OCI-LY7 (cell line): ENCODE measurements around the gene SIM1. TPM values are rescaled to one million over a fixed set of nuclear protein-coding genes. Genes with fewer than 3 reads are reported as not detected.

Source experiments
- BruUV-seq: library from RNA; stranded (reverse); fragments of 400-500 nt; replicated peaks from 2 replicates; lab custom pipeline; 2021; lab: Mats Ljungman, UMichigan
- CTCF ChIA-PET: fragments of 300-600 bp; sonication (Branson Sonifier 250); formaldehyde crosslinking; loops from one replicate; lab custom pipeline; 2022; ENCODE audit warnings: antibody characterized with exemption; ENCODE audit not compliant: unreplicated experiment; lab: Charles Lee
- POLR2A ChIA-PET: fragments of 300-600 bp; sonication (Branson Sonifier 250); formaldehyde crosslinking; loops from one replicate; lab custom pipeline; 2022; ENCODE audit warnings: antibody characterized with exemption; lab: Charles Lee
- DNase-seq: peaks from one replicate; pipeline ENCODE4 v3.0.0-alpha.2; 2015; ENCODE audit warnings: low spot score
- H2AFZ ChIP-seq: fragments of 200-600 bp; sonication (generic), shearing (Covaris generic); 2 replicates; pipeline ENCODE4 v1.6.1; 2014; ENCODE audit warnings: mild to moderate bottlenecking, antibody characterized with exemption, low read length, moderate library complexity
- H3K27ac ChIP-seq: fragments of 200-600 bp; sonication (generic); 2 replicates; pipeline ENCODE4 v1.5.1; 2014; ENCODE audit warnings: mixed run types, low read depth, mild to moderate bottlenecking, moderate library complexity, low read length, inconsistent platforms; ENCODE audit not compliant: poor library complexity, severe bottlenecking
- H3K36me3 ChIP-seq: fragments of 200-600 bp; sonication (generic); 2 replicates; pipeline ENCODE4 v1.6.1; 2014; ENCODE audit warnings: mild to moderate bottlenecking, antibody characterized with exemption, low read length, moderate library complexity, mixed read lengths; ENCODE audit not compliant: insufficient read depth
- H3K4me1 ChIP-seq: fragments of 200-600 bp; sonication (generic); 2 replicates; pipeline ENCODE4 v1.5.1; 2014; ENCODE audit warnings: mild to moderate bottlenecking, low read length; ENCODE audit not compliant: insufficient read depth, poor library complexity, severe bottlenecking
- H3K4me2 ChIP-seq: fragments of 200-600 bp; sonication (generic); 2 replicates; pipeline ENCODE4 v1.6.1; 2014; ENCODE audit warnings: mild to moderate bottlenecking, low read length
- H3K4me3 ChIP-seq: fragments of 200-600 bp; sonication (generic); 2 replicates; pipeline ENCODE4 v1.5.1; 2014; ENCODE audit warnings: mild to moderate bottlenecking, low read depth, low read length; ENCODE audit not compliant: poor library complexity, severe bottlenecking
- H3K79me2 ChIP-seq: fragments of 200-600 bp; sonication (generic); 2 replicates; pipeline ENCODE4 v1.6.1; 2016; ENCODE audit warnings: low read depth, mild to moderate bottlenecking, low read length, moderate library complexity, mixed read lengths; ENCODE audit not compliant: insufficient read depth
- H3K9me2 ChIP-seq: fragments of 200-600 bp; sonication (generic); 2 replicates; pipeline ENCODE4 v1.6.1; 2016; ENCODE audit warnings: mild to moderate bottlenecking, low read length, mixed read lengths; ENCODE audit not compliant: insufficient read depth
- H3K9me3 ChIP-seq: fragments of 200-600 bp; sonication (generic); 2 replicates; pipeline ENCODE4 v1.6.1; 2014; ENCODE audit warnings: mild to moderate bottlenecking, mixed run types, low read length, mixed read lengths
- H4K20me1 ChIP-seq: fragments of 200-600 bp; sonication (generic); 2 replicates; pipeline ENCODE4 v1.6.1; 2014; ENCODE audit warnings: mild to moderate bottlenecking, antibody characterized with exemption, low read length, moderate library complexity, mixed read lengths; ENCODE audit not compliant: insufficient read depth
- EZH2phosphoT487 ChIP-seq: fragments of 200-600 bp; sonication (generic); IDR thresholded peaks from 2 replicates; pipeline ENCODE4 v1.6.1; 2018; ENCODE audit warnings: low read depth, borderline replicate concordance, mild to moderate bottlenecking, mixed run types, antibody characterized with exemption, low read length, moderate library complexity, mixed read lengths
- intact Hi-C: fragments of 100-400 bp; cut with micrococcal nuclease; formaldehyde crosslinking; loops from one replicate; pipeline ENCODE4 v1.10.0; 2022; ENCODE audit not compliant: unreplicated experiment
- total RNA-seq, 2 experiments: library from RNA; depleted of rRNA in 1 of 2; stranded (reverse); fragments of >200 nt in 1 of 2; shearing (Covaris generic) in 1 of 2; gene quantifications; 2 replicates each; pipeline ENCODE4 v1.2.3, GENCODE V29; 2014 to 2022
- TF ChIP-seq, protein P1 (sequence below): fragments of 200-600 bp; sonication (generic); conservative IDR thresholded peaks from 2 replicates; pipeline ENCODE4 v1.5.1; 2014; ENCODE audit warnings: mild to moderate bottlenecking, antibody characterized with exemption, low read length, moderate library complexity, mixed read lengths

The SIM1 gene
- total RNA-seq, 2 experiments from 2014 or later, result not detected

DNA sequence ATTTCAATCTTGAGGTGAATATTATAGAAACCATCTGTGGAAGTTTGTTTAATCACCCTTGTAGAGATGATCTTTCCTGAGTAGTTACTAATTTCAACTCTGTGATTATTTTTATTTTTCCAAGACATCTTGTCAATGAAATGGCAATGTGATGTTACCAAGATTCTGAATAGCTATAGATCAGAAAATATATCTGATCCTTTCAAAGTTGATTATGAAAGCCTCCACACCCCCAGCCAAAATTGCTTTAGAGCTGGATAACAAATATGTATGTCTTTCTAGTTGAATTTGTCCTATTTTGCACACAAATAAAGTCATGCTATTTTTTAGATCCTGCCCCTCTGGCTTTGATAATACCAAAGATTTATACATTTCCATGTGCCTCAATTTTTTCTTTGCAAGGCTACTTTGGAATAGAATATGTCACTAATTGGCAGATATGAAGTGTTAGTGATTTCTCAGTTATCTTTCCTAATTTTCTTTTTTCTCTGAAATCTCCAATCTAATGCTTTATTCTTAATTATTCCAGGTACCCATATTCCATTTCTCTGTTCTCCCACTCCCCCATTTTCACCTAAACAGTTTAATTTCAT is 5.0 kb downstream of the SIM1 start:
- intact Hi-C loops, result no loop called here
- no TSS peak for BruUV-seq
- DNase-seq, result no peak
- no peak for TF ChIP-seq EZH2phosphoT487
- TF ChIP-seq, protein P1, sequence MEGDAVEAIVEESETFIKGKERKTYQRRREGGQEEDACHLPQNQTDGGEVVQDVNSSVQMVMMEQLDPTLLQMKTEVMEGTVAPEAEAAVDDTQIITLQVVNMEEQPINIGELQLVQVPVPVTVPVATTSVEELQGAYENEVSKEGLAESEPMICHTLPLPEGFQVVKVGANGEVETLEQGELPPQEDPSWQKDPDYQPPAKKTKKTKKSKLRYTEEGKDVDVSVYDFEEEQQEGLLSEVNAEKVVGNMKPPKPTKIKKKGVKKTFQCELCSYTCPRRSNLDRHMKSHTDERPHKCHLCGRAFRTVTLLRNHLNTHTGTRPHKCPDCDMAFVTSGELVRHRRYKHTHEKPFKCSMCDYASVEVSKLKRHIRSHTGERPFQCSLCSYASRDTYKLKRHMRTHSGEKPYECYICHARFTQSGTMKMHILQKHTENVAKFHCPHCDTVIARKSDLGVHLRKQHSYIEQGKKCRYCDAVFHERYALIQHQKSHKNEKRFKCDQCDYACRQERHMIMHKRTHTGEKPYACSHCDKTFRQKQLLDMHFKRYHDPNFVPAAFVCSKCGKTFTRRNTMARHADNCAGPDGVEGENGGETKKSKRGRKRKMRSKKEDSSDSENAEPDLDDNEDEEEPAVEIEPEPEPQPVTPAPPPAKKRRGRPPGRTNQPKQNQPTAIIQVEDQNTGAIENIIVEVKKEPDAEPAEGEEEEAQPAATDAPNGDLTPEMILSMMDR, result no peak
- Histone ChIP-seq H3K27ac (no peak overlapping the region), H3K4me1 (no peaks in the 10 kb centered on the region), H3K4me2 (no peak overlapping the region), H3K9me2 (no peaks in the 10 kb centered on the region), H3K9me3 (no peaks in the 10 kb centered on the region), H3K36me3 (no peaks in the 10 kb centered on the region), H3K4me3 (no peak overlapping the region), H2AFZ (no peak overlapping the region), H4K20me1 (no peaks in the 10 kb centered on the region), H3K79me2 (no peaks in the 10 kb centered on the region)
- ChIA-PET POLR2A (interaction anchor here (0.5 to 1.4 kb wide), 3 partner anchors 8 to 52 kb away, joined by 3 read pairs; no protein-coding TSS in a partner anchor), CTCF (no interaction called here)

DNA sequence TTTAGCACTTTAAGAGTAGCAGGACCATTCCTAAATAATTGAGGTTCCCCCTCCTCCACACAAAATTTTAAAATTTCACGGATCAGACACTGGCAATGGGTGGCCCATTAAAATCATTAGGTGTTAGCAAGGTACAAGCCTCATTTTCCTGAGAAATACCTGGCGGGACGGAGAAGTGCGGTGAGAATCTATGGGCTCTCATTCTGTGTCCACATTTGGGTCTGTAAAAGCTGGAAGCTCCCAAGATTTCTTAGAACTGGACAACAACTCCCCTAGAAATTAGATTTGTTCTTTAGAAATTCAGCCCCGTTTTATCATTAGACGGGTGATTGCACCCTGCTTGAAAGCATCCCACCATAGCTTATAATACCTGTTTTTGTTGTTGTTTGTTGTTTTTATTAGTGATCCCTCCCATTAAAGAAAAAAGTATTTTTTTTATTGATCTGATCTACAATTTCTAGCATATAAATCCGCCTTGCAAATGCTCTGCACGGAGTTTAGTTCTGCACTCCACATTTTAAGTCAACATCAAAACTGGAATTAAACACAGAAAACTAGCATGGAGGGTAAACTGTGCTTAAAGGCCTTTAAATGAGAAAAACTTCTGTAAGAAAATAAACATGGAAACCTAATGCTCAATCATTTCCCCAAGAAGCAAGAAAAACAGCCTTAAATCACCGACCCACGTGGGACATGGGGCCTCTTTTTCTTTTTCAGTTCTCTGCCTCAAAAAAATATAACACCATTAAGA is 5.7 kb downstream of the SIM1 start:
- Histone ChIP-seq H3K36me3 (no peaks in the 10 kb centered on the region), H3K27ac (no peak overlapping the region), H3K4me2 (no peak overlapping the region), H3K4me1 (no peaks in the 10 kb centered on the region), H3K4me3 (no peak overlapping the region), H3K79me2 (no peaks in the 10 kb centered on the region), H3K9me3 (no peaks in the 10 kb centered on the region), H3K9me2 (no peaks in the 10 kb centered on the region), H2AFZ (no peak overlapping the region), H4K20me1 (no peaks in the 10 kb centered on the region)
- intact Hi-C loops, result no loop called here
- CTCF ChIA-PET, result no interaction called here
- BruUV-seq, result no TSS peak
- no peak for DNase-seq
- POLR2A ChIA-PET, result interaction anchor here (0.5 to 0.6 kb wide), 2 partner anchors 7 to 522 kb away, joined by 3 to 5 read pairs; no protein-coding TSS in a partner anchor
- TF ChIP-seq, protein P1, result no peak
- no peak for TF ChIP-seq EZH2phosphoT487
